Gastrocnemius medialis (tissue), 4 donors: ENCODE results near the gene ZNF536. TPM values are rescaled to one million over a fixed set of nuclear protein-coding genes. Genes with fewer than 3 reads are reported as not detected.

ENCODE experiments used
- ATAC-seq, 2 donors: fragments of 150-250 bp; one replicate each; pipeline ENCODE4 v1.9.1; 2016
- DNase-seq, 2 donors: peaks; one replicate each; pipeline ENCODE4 v3.0.0-alpha.2; 2019
- H3K27ac ChIP-seq, 4 donors: fragments of 200-600 bp; sonication (generic); 1 replicate in 1 of 4; 2 replicates in 3 of 4; pipeline ENCODE4 v1.5.1; 2016 to 2018; ENCODE audit warnings: mild to moderate bottlenecking in 2 of 4, moderate library complexity in 1 of 4
- H3K27me3 ChIP-seq, 3 donors: fragments of 200-600 bp; sonication (generic) in 2 of 3; 1 replicate in 1 of 3; 2 replicates in 2 of 3; pipeline versions ENCODE4 v1.5.1 to v1.6.0; 2016 to 2019; ENCODE audit warnings: mild to moderate bottlenecking in 1 of 3, moderate library complexity in 1 of 3
- H3K36me3 ChIP-seq, 2 donors: fragments of 200-600 bp; sonication (generic) in 1 of 2; one replicate each; pipeline ENCODE4 v1.5.1; 2017 to 2018
- H3K4me1 ChIP-seq, 2 donors: fragments of 200-600 bp; sonication (generic) in 1 of 2; one replicate each; pipeline ENCODE4 v1.5.1; 2016 to 2017; ENCODE audit warnings: mild to moderate bottlenecking in 2 of 2
- H3K4me3 ChIP-seq, 4 donors: fragments of 200-600 bp; sonication (generic) in 3 of 4; 1 replicate in 1 of 4; 2 replicates in 3 of 4; pipeline ENCODE4 v1.5.1; 2016 to 2019; ENCODE audit warnings: mild to moderate bottlenecking in 2 of 4
- H3K9me3 ChIP-seq, 3 donors: fragments of 200-600 bp; sonication (generic) in 2 of 3; 1 replicate in 1 of 3; 2 replicates in 2 of 3; pipeline ENCODE4 v1.5.1; 2016 to 2019
- POLR2A ChIP-seq, 2 donors: fragments of 450-650 bp; IDR thresholded peaks; one replicate each; pipeline ENCODE4 v1.6.1; 2017; ENCODE audit warnings: antibody characterized with exemption in 2 of 2, mild to moderate bottlenecking in 2 of 2, moderate library complexity in 2 of 2
- in situ Hi-C, 4 donors: fragments of 200-750 bp; cut with MboI; loops; one replicate each; pipeline versions ENCODE4 v1.15.0 to v1.8.0; 2017; ENCODE audit warnings: low sequenced_read_pairs in 4 of 4
- intact Hi-C: fragments of 100-400 bp; cut with DNase I; formaldehyde crosslinking; loops from one replicate; pipeline ENCODE4 v1.15.1; 2023; ENCODE audit warnings: low total_unique reads
- total RNA-seq, 4 donors: library from RNA; depleted of rRNA; stranded (reverse); fragments of >200 nt; gene quantifications; one replicate each; pipeline versions ENCODE4 v1.1.0 to v1.2.3, GENCODE V29; 2016
- TF ChIP-seq, protein P1 (sequence below), 5 experiments: fragments of 450-650 bp in 3 of 5; fragments of 200-600 bp in 2 of 5; sonication (generic) in 2 of 5; IDR thresholded peaks in 4 of 5; conservative IDR thresholded peaks in 1 of 5; 1 replicate in 4 of 5; 2 replicates in 1 of 5; pipeline ENCODE4 v1.5.1; 2016 to 2019; ENCODE audit warnings: antibody characterized with exemption in 5 of 5, mild to moderate bottlenecking in 3 of 5, moderate library complexity in 3 of 5

ZNF536 gene
- total RNA-seq, 4 donors from 2014 or later: 0.12 to 0.44 (median 0.20) TPM; not detected in 1

DNA sequence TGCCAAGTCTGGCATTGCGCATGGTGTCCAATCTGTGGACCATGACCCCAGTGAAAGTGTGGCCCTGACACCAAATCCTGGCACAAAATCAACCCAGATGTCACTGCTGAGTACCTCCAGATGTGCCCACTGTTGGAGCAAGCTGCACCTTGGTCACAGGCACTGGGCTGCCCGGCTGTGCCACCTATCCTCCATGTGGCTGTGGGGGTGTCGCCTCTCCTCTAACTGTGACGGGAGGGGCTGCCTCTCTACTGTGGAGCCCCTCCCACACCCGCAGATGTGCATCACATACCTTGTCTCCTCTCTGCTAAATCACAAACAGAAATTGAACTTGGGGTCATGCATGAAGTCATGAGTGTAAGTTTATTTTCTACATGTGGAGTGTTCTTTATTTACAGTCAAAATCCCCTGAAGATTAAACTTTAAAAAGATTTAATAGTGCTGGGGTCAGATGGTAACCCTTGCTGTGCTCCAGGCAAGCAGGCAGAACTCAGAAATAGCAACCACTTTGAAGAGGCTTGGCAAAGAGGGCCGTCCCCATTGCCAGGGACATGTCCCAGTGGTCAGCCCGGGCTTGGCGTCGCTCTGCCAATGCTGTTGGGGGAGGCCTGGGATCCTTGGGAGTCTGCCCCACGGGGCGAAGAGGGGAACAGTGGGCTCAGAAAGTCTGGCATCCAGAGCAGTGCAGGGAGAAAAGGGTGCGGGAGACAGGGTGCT, 46.4 kb upstream of the ZNF536 start:
- TF ChIP-seq POLR2A (IDR thresholded peaks at IDR 0.05): no peak
- TF ChIP-seq, protein P1, sequence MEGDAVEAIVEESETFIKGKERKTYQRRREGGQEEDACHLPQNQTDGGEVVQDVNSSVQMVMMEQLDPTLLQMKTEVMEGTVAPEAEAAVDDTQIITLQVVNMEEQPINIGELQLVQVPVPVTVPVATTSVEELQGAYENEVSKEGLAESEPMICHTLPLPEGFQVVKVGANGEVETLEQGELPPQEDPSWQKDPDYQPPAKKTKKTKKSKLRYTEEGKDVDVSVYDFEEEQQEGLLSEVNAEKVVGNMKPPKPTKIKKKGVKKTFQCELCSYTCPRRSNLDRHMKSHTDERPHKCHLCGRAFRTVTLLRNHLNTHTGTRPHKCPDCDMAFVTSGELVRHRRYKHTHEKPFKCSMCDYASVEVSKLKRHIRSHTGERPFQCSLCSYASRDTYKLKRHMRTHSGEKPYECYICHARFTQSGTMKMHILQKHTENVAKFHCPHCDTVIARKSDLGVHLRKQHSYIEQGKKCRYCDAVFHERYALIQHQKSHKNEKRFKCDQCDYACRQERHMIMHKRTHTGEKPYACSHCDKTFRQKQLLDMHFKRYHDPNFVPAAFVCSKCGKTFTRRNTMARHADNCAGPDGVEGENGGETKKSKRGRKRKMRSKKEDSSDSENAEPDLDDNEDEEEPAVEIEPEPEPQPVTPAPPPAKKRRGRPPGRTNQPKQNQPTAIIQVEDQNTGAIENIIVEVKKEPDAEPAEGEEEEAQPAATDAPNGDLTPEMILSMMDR (IDR thresholded peaks at IDR 0.05 in 4 of 5, conservative IDR thresholded peaks at IDR 0.05 in 1 of 5): no peak
- Histone ChIP-seq H3K36me3 (no peaks in the 10 kb centered on the region), H3K9me3 (no peaks in the 10 kb centered on the region), H3K27me3 (no peaks in the 10 kb centered on the region), H3K4me3 (no peak overlapping the region), H3K4me1 (peaks cover 0 to 8% of the 10 kb centered on the region in 2 donors), H3K27ac (no peak overlapping the region)
- no peak for ATAC-seq
- DNase-seq: no peak
- in situ Hi-C loops: no loop called here
- intact Hi-C loops: no loop called here

DNA sequence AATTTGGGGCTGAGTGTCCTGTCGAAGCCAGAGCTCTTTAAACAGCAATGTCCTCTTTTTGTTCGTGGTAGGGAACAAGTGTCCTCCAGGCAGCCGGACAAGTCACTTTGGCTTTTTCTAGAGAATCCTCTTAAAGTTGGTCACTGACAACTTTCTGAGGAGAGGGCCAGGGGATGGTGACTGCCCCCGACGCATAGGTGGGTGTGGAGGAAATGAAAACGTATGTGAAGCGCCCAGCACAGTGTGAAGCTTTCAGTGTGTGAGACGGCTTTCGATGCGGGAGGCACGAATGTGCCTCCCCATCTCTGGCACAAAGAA, 45.8 kb upstream of the ZNF536 start:
- H3K27me3 ChIP-seq: no peaks in the 10 kb centered on the region
- ATAC-seq (no peak), DNase-seq (no peak)
- H3K4me1 ChIP-seq: peaks cover 0 to 8% of the 10 kb centered on the region in 2 donors
- no peak overlapping the region for H3K27ac ChIP-seq
- in situ Hi-C loops: no loop called here
- H3K36me3 ChIP-seq: no peaks in the 10 kb centered on the region
- no peak for TF ChIP-seq POLR2A (IDR thresholded peaks at IDR 0.05)
- TF ChIP-seq, protein P1 (IDR thresholded peaks at IDR 0.05 in 4 of 5, conservative IDR thresholded peaks at IDR 0.05 in 1 of 5): no peak
- no peaks in the 10 kb centered on the region for H3K9me3 ChIP-seq
- intact Hi-C loops: no loop called here
- H3K4me3 ChIP-seq: no peak overlapping the region

DNA sequence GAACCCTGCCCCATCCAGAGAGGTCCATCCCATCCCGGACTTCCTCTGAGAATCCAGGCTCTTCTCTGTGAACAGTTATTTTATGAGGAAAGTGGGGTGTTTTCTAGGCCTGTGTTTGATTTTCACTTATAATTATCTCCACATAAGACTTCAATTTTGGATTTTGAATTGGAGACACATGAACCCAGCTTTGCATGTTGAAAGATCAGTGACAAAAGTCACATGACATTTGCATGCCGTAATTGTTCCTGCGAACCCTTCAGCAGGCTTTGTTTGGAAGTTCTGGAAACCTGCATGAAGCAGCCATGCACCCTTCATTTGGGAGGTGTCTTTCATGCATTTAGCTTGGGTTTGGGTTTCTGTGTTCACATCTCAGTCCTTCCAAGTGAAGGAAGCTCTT, 44.9 kb upstream of the ZNF536 start:
- Histone ChIP-seq H3K36me3 (no peaks in the 10 kb centered on the region), H3K27me3 (no peaks in the 10 kb centered on the region), H3K9me3 (no peaks in the 10 kb centered on the region), H3K27ac (no peak overlapping the region), H3K4me1 (peaks cover 0 to 8% of the 10 kb centered on the region in 2 donors), H3K4me3 (no peak overlapping the region)
- TF ChIP-seq POLR2A (IDR thresholded peaks at IDR 0.05): no peak
- TF ChIP-seq, protein P1 (IDR thresholded peaks at IDR 0.05 in 4 of 5, conservative IDR thresholded peaks at IDR 0.05 in 1 of 5): no peak
- no peak for DNase-seq
- intact Hi-C loops: no loop called here
- in situ Hi-C loops: no loop called here
- no peak for ATAC-seq

- Histone ChIP-seq H3K27me3 (no peaks in the 10 kb centered on the region), H3K27ac (no peak overlapping the region), H3K36me3 (no peaks in the 10 kb centered on the region), H3K4me3 (no peak overlapping the region), H3K9me3 (no peaks in the 10 kb centered on the region), H3K4me1 (peaks cover 0 to 8% of the 10 kb centered on the region in 2 donors)
- ATAC-seq (no peak), DNase-seq (no peak)
- TF ChIP-seq POLR2A (IDR thresholded peaks at IDR 0.05): no peak
- TF ChIP-seq, protein P1 (IDR thresholded peaks at IDR 0.05 in 4 of 5, conservative IDR thresholded peaks at IDR 0.05 in 1 of 5): no peak
- intact Hi-C loops: no loop called here
- in situ Hi-C loops: no loop called here
Observed at GRCh38 chr19:30328096-30328495, 44.1 kb upstream of the ZNF536 start.

GRCh38 chr19:30330266-30330665, 41.9 kb upstream of the ZNF536 start:
- ATAC-seq (no peak), DNase-seq (no peak)
- H3K36me3 ChIP-seq: no peaks in the 10 kb centered on the region
- no peaks in the 10 kb centered on the region for H3K9me3 ChIP-seq
- intact Hi-C loops (no loop called here), in situ Hi-C loops (no loop called here)
- peaks cover 0 to 7% of the 10 kb centered on the region in 2 donors for H3K4me1 ChIP-seq
- H3K4me3 ChIP-seq: no peak overlapping the region
- H3K27ac ChIP-seq: no peak overlapping the region
- TF ChIP-seq, protein P1 (IDR thresholded peaks at IDR 0.05 in 4 of 5, conservative IDR thresholded peaks at IDR 0.05 in 1 of 5): no peak
- no peak for TF ChIP-seq POLR2A (IDR thresholded peaks at IDR 0.05)
- no peaks in the 10 kb centered on the region for H3K27me3 ChIP-seq
